ENCODE measurements around the gene EPOP.

GRCh38 chr17:38672788-38673706 lies 1.7 kb downstream of the EPOP start:
- TF ChIP-seq CTCF (IDR thresholded peaks at IDR 0.05 in 2 of 3, conservative IDR thresholded peaks at IDR 0.05 in 1 of 3; ENCODE audit: borderline replicate concordance in 1 of 3, insufficient read depth in 1 of 3, low read depth in 2 of 3, low read length in 2 of 3) (no peak), POLR2A (IDR thresholded peaks at IDR 0.05; ENCODE audit: borderline replicate concordance, extremely low read depth, insufficient read depth, insufficient read length) (no peak), ELF1 (IDR thresholded peaks at IDR 0.05; ENCODE audit: borderline replicate concordance, low read depth) (no peak), MAX (IDR thresholded peaks at IDR 0.05) (no peak), SRF (IDR thresholded peaks at IDR 0.05; ENCODE audit: low read depth) (no peak), JUND (IDR thresholded peaks at IDR 0.05) (no peak), POLR2AphosphoS5 (IDR thresholded peaks at IDR 0.05; ENCODE audit: low read depth, low read length) (no peak), EZH2 (IDR thresholded peaks at IDR 0.05) (no peak), SIN3A (IDR thresholded peaks at IDR 0.05; ENCODE audit: low read depth) (no peak), ATF3 (IDR thresholded peaks at IDR 0.05) (no peak), ZNF274 (IDR thresholded peaks at IDR 0.05; ENCODE audit: low read depth, low read length) (no peak), EZH2phosphoT487 (IDR thresholded peaks at IDR 0.05; ENCODE audit: borderline replicate concordance) (no peak), ZBTB33 (IDR thresholded peaks at IDR 0.05; ENCODE audit: extremely low read depth, insufficient replicate concordance, low read length) (no peak)
